Measurements from ENCODE around the gene THAP7.
A peak's percentile ranks its signal among the peaks of the same experiment; 100 is the strongest.

The THAP7 gene

GRCh38 chr22:20963201-20964052, 38.5 kb downstream of the THAP7 start:
- DNase-seq: no peak

- no peak for DNase-seq
These were observed 39.4 kb downstream of the THAP7 start for GRCh38 chr22:20962491-20962945.

DNA sequence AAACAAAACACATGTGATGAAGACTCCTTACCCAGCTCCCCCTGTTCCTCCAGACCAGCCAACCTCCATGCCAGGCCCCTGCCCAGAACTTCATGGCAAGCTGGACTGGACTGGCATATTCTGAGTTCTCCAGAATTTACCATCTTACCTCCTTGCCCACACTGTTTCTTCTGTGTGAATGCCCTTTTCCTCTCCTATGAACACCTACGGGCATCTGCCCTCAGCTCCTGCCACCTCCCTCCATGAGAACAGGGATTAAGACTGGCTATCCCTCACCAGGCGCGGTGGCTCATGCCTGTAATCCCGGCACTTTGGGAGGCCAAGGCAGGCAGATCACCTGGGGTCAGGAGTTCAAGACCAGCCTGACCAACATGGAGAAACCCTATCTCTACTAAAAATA, 41.3 kb downstream of the THAP7 start:
- DNase-seq: no peak

GRCh38 chr22:20959578-20960461, 42.1 kb downstream of the THAP7 start:
- no peak for DNase-seq

DNA sequence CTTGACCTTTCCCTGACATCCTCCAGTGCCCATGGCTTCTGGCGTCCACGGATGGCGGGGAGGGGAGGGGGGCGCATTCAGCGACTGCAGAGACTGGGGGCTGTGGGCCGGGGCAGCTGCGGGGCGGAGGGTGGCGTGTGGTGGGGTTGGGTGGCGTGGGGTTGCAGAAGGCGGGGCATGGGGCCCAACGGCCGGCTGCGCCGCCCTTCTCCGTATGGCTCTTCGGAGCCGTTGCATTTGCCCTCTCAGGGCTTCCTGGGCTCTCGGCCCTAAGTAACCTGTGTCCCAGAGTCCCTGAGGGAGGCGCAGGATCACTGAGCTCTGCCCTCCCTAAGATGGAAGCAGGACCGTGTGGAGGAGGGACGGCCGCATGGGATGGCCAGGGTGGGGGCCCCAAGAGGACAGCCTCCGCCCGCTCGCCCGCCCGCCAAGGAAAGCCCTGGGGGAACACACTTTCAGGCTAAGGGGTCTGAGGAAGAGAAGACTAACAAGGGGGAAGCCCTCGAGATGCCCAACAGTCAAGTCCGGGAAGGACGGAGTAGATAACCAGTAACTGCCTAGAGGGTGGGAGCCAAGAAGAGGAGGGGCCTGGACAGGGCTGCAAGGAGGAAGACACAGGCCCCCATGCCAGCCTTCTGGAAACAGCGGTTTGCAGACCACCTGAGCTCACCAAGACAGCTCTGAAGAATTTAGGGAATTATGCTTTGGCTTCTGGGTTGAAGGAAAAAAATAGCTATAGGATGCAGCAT, 44.1 kb downstream of the THAP7 start:
- peak; percentile 55 to 81 (median 68) for DNase-seq

DNA sequence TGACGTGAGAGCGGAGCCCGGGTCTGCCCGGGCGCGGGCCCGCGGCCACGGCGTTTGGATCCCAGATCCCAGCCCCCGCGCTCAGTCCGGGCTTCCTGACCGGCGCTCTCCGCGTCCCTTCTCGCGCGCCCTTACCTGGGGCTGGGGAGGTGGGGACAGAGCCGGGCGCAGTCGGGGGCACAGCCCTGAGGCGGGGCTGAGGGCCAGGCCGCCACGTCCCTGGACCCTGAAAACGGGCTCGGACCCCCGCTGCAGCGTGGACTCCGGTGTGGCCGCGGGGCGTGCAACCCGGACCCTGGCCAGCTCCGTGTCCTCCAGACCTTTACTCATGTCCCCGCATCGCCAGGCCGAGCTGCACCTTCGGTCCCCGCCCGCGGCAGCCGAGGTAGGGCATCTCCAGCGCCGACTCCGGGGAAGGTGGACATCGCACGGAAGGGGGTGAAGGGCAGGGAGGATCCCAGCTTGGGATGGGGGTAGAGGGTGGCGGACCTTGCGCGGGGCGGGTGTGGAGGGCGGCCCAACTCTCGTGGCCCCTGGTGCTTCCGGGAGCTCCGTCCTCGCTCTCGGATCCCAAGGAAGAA, 44.7 kb downstream of the THAP7 start:
- peak in 3 of 4 experiments; percentile 21 to 79 (median 60) for DNase-seq

GRCh38 chr22:20956258-20957101, 45.4 kb downstream of the THAP7 start:
- peak; percentile 18 to 74 (median 42) for DNase-seq

DNA sequence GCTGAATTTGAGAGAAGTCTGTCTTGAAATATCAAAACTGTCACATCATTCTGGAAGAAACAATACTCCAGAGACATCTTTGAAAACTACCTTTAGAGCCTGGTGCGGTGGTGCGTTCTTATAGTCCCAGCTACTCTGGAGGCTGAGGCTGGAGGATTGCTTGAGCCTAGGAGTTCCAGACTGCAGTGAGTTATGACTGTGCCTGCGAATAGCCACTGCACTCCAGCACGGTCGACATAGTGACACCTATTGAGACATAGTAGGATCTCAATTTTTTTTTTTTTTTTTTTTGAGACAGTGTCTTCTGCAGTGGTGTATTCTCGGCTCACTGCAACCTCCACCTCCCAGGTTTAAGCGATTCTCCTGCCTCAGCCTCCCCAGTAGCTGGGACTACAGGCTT, 46.4 kb downstream of the THAP7 start:
- no peak for DNase-seq

- DNase-seq: peak in 3 of 4 experiments; percentile 28 to 49 (median 36)
These were observed 48.0 kb downstream of the THAP7 start for GRCh38 chr22:20953668-20954500.

- DNase-seq: no peak
These were observed 48.6 kb downstream of the THAP7 start for GRCh38 chr22:20953342-20953608.

DNA sequence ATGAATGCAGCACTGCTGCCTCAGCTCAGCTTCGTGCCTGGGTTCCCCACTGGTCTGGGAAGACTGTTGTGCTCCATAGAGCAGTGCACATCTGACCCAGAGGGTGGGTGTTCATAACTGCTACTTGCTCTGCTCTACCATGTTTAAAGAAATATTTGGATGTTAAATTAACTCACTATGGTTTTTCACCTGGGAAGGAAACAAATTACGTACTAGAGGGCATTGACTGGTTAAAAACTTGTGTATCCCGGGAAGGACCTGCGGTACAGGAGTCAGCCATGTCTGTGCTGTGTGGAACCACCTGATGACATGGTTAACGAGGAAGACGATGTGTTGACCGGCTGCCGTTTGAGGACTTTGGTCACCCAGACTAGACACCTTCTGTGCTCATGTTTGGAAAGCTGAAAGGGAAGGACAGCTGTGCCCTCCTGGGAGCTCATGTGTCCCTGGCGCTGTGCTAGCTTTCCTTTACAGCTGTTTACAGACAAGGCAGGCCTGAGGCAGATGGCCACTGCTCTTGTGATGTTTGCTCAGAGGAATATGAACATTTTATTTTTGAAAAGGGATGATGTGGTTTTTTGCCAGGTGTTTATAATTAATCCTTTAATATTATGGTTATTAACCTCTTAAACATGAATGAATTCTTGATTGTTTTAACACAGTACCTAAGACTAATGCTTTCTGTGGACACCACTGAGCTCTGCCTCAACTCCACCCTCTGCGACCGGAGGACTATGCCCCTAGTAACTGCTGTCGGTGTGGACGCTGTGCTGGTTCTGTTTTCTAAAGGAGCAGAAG, 49.2 kb downstream of the THAP7 start:
- DNase-seq: no peak

GRCh38 chr22:20951932-20952380, 50.0 kb downstream of the THAP7 start:
- no peak for DNase-seq

- DNase-seq: no peak
These were observed 50.6 kb downstream of the THAP7 start for GRCh38 chr22:20951151-20951931.

- DNase-seq: no peak
These were observed 52.2 kb downstream of the THAP7 start for GRCh38 chr22:20949698-20950183.

Data from suppressor macrophage (primary cell).